GM12878 (cell line): ENCODE measurements around the gene PELI2. TPM values are rescaled to one million over a fixed set of nuclear protein-coding genes. Genes with fewer than 3 reads are reported as not detected.
A peak's percentile ranks its signal among the peaks of the same experiment; 100 is the strongest.

Experiments
- ATAC-seq: fragments of 200-7000 bp; cut with Tn5 transposase; 3 replicates; pipeline ENCODE4 v1.9.1; 2020; ENCODE audit warnings: mild to moderate bottlenecking, moderate library complexity
- BruUV-seq: library from RNA; stranded (reverse); fragments of 400-500 nt; replicated peaks from 2 replicates; lab custom pipeline; 2021; lab: Mats Ljungman, UMichigan
- CTCF ChIA-PET: fragments of 300-600 bp; sonication (Branson Sonifier 250); formaldehyde crosslinking; extraction: SDS; loops from one replicate; lab custom pipeline; 2021; ENCODE audit warnings: inconsistent platforms; lab: Yijun Ruan, JAX
- POLR2A ChIA-PET: fragments of 350-600 bp; formaldehyde crosslinking; extraction: SDS; loops from one replicate; lab custom pipeline; 2021; ENCODE audit warnings: inconsistent platforms; lab: Charles Lee
- RAD21 ChIA-PET: fragments of 300-600 bp; sonication (Branson Sonifier 250); formaldehyde crosslinking; loops from one replicate; lab custom pipeline; 2023; ENCODE audit warnings: antibody characterized with exemption; ENCODE audit not compliant: unreplicated experiment; lab: Charles Lee
- SMC1A ChIA-PET: fragments of 300-600 bp; sonication (Branson Sonifier 250); formaldehyde crosslinking; loops from one replicate; lab custom pipeline; 2023; ENCODE audit not compliant: unreplicated experiment, uncharacterized antibody; lab: Charles Lee
- DNase-seq: peaks from one replicate; pipeline ENCODE4 v3.0.0-alpha.2; 2011; ENCODE audit warnings: low read depth, low spot score
- FAIRE-seq: peaks from 3 replicates; lab custom pipeline; 2011; peaks lifted over from hg19 to GRCh38; lab: Jason Lieb, UNC
- H2AFZ ChIP-seq: 2 replicates; pipeline ENCODE4 v1.6.0; 2011; ENCODE audit warnings: low read depth, low read length, control low read depth; ENCODE audit not compliant: control insufficient read depth
- H3K27ac ChIP-seq: 2 replicates; pipeline ENCODE4 v1.5.1; 2011; ENCODE audit warnings: control low read depth; ENCODE audit not compliant: control insufficient read depth, insufficient read depth
- H3K27me3 ChIP-seq, 2 experiments: replicated peaks in 1 of 2; 2 replicates each; pipeline versions ENCODE4 v1.6.0 to v1.6.1; 2011; ENCODE audit warnings: low read length in 1 of 2; ENCODE audit not compliant: control insufficient read depth in 2 of 2, insufficient read depth in 2 of 2
- H3K36me3 ChIP-seq, 2 experiments: 2 replicates each; pipeline ENCODE4 v1.5.1; 2011; ENCODE audit warnings: low read length in 1 of 2; ENCODE audit not compliant: control insufficient read depth in 2 of 2, insufficient read depth in 2 of 2
- H3K4me1 ChIP-seq: 2 replicates; pipeline ENCODE4 v1.6.1; 2011; ENCODE audit warnings: mild to moderate bottlenecking, low read length, moderate library complexity, mixed read lengths; ENCODE audit not compliant: control insufficient read depth, insufficient read depth
- H3K4me2 ChIP-seq: 2 replicates; pipeline ENCODE4 v1.6.0; 2011; ENCODE audit warnings: control low read depth; ENCODE audit not compliant: control insufficient read depth, insufficient read depth
- H3K4me3 ChIP-seq: fragments of 200-600 bp; sonication (generic); 2 replicates; pipeline ENCODE4 v1.5.1; 2016
- H3K79me2 ChIP-seq: 2 replicates; pipeline ENCODE4 v1.6.0; 2011; ENCODE audit warnings: low read length; ENCODE audit not compliant: control insufficient read depth, insufficient read depth
- H3K9ac ChIP-seq: 2 replicates; pipeline ENCODE4 v1.8.0; 2011; ENCODE audit warnings: low read length, control low read depth, mixed read lengths; ENCODE audit not compliant: control insufficient read depth, insufficient read depth
- H3K9me3 ChIP-seq: replicated peaks from 3 replicates; pipeline ENCODE4 v1.5.1; 2011; ENCODE audit warnings: mild to moderate bottlenecking, low read length; ENCODE audit not compliant: control insufficient read depth, insufficient read depth
- H4K20me1 ChIP-seq: 2 replicates; pipeline ENCODE4 v1.6.0; 2011; ENCODE audit not compliant: control insufficient read depth, insufficient read depth
- BACH1 ChIP-seq: fragments of 450-650 bp; IDR thresholded peaks from 2 replicates; pipeline ENCODE4 v1.6.1; 2017; ENCODE audit warnings: mild to moderate bottlenecking, borderline replicate concordance
- CTCF ChIP-seq, 3 experiments: IDR thresholded peaks in 2 of 3; conservative IDR thresholded peaks in 1 of 3; 2 replicates each; pipeline ENCODE4 v1.5.1; 2011; ENCODE audit warnings: low read depth in 3 of 3, low read length in 3 of 3, mild to moderate bottlenecking in 3 of 3, control low read depth in 2 of 3, moderate library complexity in 2 of 3, inconsistent platforms in 1 of 3, mixed read lengths in 1 of 3; ENCODE audit not compliant: control insufficient read depth in 2 of 3, insufficient read depth in 1 of 3; ENCODE audit errors: extremely low read depth in 1 of 3
- ELK1 ChIP-seq: IDR thresholded peaks from 2 replicates; pipeline ENCODE4 v1.6.1; 2012; ENCODE audit warnings: low read depth, low read length, improper control_type of control experiment
- RELA ChIP-seq: fragments of 450-650 bp; IDR thresholded peaks from 2 replicates; pipeline ENCODE4 v1.8.0; 2014; ENCODE audit warnings: borderline replicate concordance; ENCODE audit not compliant: partially characterized antibody
- USF1 ChIP-seq: IDR thresholded peaks from 2 replicates; pipeline ENCODE4 v1.6.1; 2011; ENCODE audit warnings: borderline replicate concordance, low read depth, mild to moderate bottlenecking, moderate library complexity, mixed read lengths, low read length; ENCODE audit not compliant: insufficient read depth; ENCODE audit errors: extremely low read length
- WGBS: methylation state at CpG from one replicate; pipeline ENCODE4 v1.1.6; 2016; ENCODE audit warnings: low lambda C conversion rate; ENCODE audit not compliant: insufficient replicate concordance, insufficient coverage; ENCODE audit errors: missing lambda C conversion rate; 5-methylcytosine and 5-hydroxymethylcytosine counted together
- in situ Hi-C: fragments of 300-500 bp; cut with MboI; formaldehyde crosslinking; loops from 9 replicates; pipeline ENCODE4 v1.14.3; 2018; ENCODE audit warnings: mixed read lengths
- intact Hi-C: fragments of 100-400 bp; cut with micrococcal nuclease; formaldehyde crosslinking; loops from one replicate; pipeline ENCODE4 v1.14.2; 2022; ENCODE audit not compliant: unreplicated experiment
- polyA plus RNA-seq, 11 experiments: library from polyadenylated mRNA; depleted of rRNA in 4 of 11; unstranded in 6 of 11; stranded (reverse) in 5 of 11; fragments of >200 nt; fragmentation: Nextera tagmentation in 4 of 11; fragmentation: Illumina TruSeq in 1 of 11; extraction: Ambion mirVana in 4 of 11; extraction: Trizol in 1 of 11; gene quantifications; 1 replicate in 1 of 11; 2 replicates in 10 of 11; pipeline versions ENCODE4 v1.2.1 to v1.2.3, GENCODE V29; 2011 to 2016; ENCODE audit warnings: inconsistent platforms in 2 of 11, missing spikeins in 2 of 11, low read depth in 1 of 11
- total RNA-seq, 4 experiments: library from RNA; depleted of rRNA in 3 of 4; stranded (reverse); fragments of >200 nt in 3 of 4; fragmentation: Illumina TruSeq in 1 of 4; extraction: Trizol in 1 of 4; gene quantifications; 2 replicates each; pipeline versions ENCODE4 v1.2.1 to v1.2.3, GENCODE V29; 2013 to 2021
- TF ChIP-seq, protein P1 (sequence below): fragments of 450-650 bp; IDR thresholded peaks from 2 replicates; pipeline ENCODE4 v1.6.1; 2017; ENCODE audit warnings: mild to moderate bottlenecking, moderate library complexity

The PELI2 gene
- total and polyA plus RNA-seq, 10 of the 15 experiments (the other 5 are each of a cell fraction or from before 2014, with no cell fraction given): under 0.01 to 0.10 (median 0.01) TPM; not detected in 3

GRCh38 chr14:56149995-56150394, 31.8 kb downstream of the PELI2 start (continued):
- TF ChIP-seq BACH1 (no peak), RELA (no peak)
- TF ChIP-seq, protein P1, sequence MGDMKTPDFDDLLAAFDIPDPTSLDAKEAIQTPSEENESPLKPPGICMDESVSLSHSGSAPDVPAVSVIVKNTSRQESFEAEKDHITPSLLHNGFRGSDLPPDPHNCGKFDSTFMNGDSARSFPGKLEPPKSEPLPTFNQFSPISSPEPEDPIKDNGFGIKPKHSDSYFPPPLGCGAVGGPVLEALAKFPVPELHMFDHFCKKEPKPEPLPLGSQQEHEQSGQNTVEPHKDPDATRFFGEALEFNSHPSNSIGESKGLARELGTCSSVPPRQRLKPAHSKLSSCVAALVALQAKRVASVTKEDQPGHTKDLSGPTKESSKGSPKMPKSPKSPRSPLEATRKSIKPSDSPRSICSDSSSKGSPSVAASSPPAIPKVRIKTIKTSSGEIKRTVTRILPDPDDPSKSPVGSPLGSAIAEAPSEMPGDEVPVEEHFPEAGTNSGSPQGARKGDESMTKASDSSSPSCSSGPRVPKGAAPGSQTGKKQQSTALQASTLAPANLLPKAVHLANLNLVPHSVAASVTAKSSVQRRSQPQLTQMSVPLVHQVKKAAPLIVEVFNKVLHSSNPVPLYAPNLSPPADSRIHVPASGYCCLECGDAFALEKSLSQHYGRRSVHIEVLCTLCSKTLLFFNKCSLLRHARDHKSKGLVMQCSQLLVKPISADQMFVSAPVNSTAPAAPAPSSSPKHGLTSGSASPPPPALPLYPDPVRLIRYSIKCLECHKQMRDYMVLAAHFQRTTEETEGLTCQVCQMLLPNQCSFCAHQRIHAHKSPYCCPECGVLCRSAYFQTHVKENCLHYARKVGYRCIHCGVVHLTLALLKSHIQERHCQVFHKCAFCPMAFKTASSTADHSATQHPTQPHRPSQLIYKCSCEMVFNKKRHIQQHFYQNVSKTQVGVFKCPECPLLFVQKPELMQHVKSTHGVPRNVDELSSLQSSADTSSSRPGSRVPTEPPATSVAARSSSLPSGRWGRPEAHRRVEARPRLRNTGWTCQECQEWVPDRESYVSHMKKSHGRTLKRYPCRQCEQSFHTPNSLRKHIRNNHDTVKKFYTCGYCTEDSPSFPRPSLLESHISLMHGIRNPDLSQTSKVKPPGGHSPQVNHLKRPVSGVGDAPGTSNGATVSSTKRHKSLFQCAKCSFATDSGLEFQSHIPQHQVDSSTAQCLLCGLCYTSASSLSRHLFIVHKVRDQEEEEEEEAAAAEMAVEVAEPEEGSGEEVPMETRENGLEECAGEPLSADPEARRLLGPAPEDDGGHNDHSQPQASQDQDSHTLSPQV: no peak

DNA sequence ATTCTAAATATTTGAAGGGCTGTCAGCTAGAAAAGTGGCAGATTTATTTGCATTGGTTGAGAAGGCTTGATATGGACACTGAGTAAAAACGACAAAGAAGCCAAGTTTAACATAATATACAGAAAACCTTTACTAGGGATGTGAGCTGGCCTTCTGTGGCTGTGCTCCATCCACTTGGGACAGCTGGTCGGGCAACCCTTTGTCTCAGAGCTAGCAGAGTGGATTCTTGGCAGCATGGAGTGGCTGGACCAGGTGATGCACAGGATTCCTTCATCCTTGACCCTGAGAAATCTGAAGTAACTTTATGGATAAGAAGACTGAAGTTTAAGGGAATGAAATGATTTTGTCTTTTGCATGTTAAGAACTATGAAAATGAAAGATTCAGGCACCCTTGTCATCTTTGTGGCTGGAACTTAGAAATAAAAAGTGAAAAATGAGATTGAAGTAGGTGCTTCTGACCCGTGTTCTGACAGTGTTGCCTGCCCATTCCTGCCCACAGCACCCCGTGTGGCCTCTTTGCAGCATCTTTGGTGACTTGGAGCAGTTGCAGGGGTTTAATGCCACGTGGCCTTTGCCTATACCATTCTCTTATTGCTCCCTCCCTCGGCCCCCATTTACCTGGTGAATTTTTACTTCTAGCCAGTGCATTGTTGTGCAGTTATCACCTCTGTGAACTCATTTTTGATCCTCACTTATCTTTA, 32.6 kb downstream of the PELI2 start:
- intact Hi-C loops (no loop called here), in situ Hi-C loops (no loop called here)
- Histone ChIP-seq H3K4me1 (no peaks in the 10 kb centered on the region), H3K4me3 (no peak overlapping the region), H3K27ac (no peak overlapping the region), H3K27me3 (peaks cover 0 to 6% of the 10 kb centered on the region in 2 experiments; a peak in 1 of 4 replicates), H3K79me2 (no peaks in the 10 kb centered on the region), H2AFZ (no peak overlapping the region), H3K36me3 (no peaks in the 10 kb centered on the region), H3K4me2 (no peak overlapping the region), H3K9me3 (no peaks in the 10 kb centered on the region), H4K20me1 (no peaks in the 10 kb centered on the region), H3K9ac (no peak overlapping the region)
- TF ChIP-seq USF1 (no peak), ELK1 (no peak), CTCF (IDR thresholded peaks at IDR 0.05 in 2 of 3, conservative IDR thresholded peaks at IDR 0.05 in 1 of 3; ENCODE audit: control insufficient read depth in 2 of 3, extremely low read depth in 1 of 3, insufficient read depth in 1 of 3, low read depth in 3 of 3, low read length in 3 of 3) (0 out of 6 replicates have a peak, but pooled peaks of 1 of the 3 experiments have one; percentile 4)
- no peak for FAIRE-seq
- ATAC-seq: no peak; the same call in 2 of the 3 replicates
- ChIA-PET RAD21 (no interaction called here), POLR2A (no interaction called here), CTCF (no interaction called here), SMC1A (no interaction called here)
- no peak for DNase-seq
- no TSS peak for BruUV-seq
- WGBS: 6% methylated on average over 6 of the region's 6 CpGs
